Neutrophil (primary cell): ENCODE results near the gene TARBP1.
"Not testable (repeated sequence)": the region's sequence is repeated elsewhere in the genome, so short reads cannot be mapped to it uniquely, and the experiment has no call there.

Source experiments
- H3K27ac ChIP-seq: fragments of 200-600 bp; sonication (generic); 2 replicates; pipeline ENCODE4 v1.5.1; 2016; ENCODE audit warnings: mild to moderate bottlenecking, moderate library complexity
- H3K27me3 ChIP-seq: fragments of 200-600 bp; sonication (generic); 2 replicates; pipeline ENCODE4 v1.6.0; 2016; ENCODE audit warnings: mild to moderate bottlenecking
- H3K36me3 ChIP-seq: fragments of 200-600 bp; sonication (generic); 2 replicates; pipeline ENCODE4 v1.5.1; 2017
- H3K4me1 ChIP-seq, 2 experiments: fragments of 200-600 bp in 1 of 2; sonication (generic) in 1 of 2; 1 replicate in 1 of 2; 2 replicates in 1 of 2; pipeline versions ENCODE4 v1.5.1 to v1.6.1; 2013 to 2016; ENCODE audit warnings: low read depth in 1 of 2, low read length in 1 of 2, mild to moderate bottlenecking in 1 of 2, moderate library complexity in 1 of 2; ENCODE audit not compliant: control insufficient read depth in 1 of 2, insufficient read depth in 1 of 2
- H3K4me3 ChIP-seq, 2 experiments: fragments of 200-600 bp in 1 of 2; sonication (generic) in 1 of 2; 1 replicate in 1 of 2; 2 replicates in 1 of 2; pipeline ENCODE4 v1.5.1; 2013 to 2016; ENCODE audit warnings: low read depth in 1 of 2, low read length in 1 of 2, mild to moderate bottlenecking in 1 of 2, moderate library complexity in 1 of 2
- H3K9me3 ChIP-seq: fragments of 200-600 bp; sonication (generic); 2 replicates; pipeline ENCODE4 v1.5.1; 2016
- CTCF ChIP-seq: fragments of 200-600 bp; sonication (generic); IDR thresholded peaks from 2 replicates; pipeline ENCODE4 v1.5.1; 2016; ENCODE audit warnings: antibody characterized with exemption

Gene TARBP1

GRCh38 chr1:234521836-234522235 is 42.9 kb upstream of the TARBP1 start:
- H3K4me1 ChIP-seq = peaks cover 77% of the 10 kb centered on the region in 2 experiments
- H3K27me3 ChIP-seq = no peaks in the 10 kb centered on the region
- TF ChIP-seq CTCF = no peak
- no peaks in the 10 kb centered on the region for H3K36me3 ChIP-seq
- H3K9me3 ChIP-seq = no peaks in the 10 kb centered on the region
- no peak overlapping the region for H3K4me3 ChIP-seq
- H3K27ac ChIP-seq = peak overlapping the region; percentile 89

DNA sequence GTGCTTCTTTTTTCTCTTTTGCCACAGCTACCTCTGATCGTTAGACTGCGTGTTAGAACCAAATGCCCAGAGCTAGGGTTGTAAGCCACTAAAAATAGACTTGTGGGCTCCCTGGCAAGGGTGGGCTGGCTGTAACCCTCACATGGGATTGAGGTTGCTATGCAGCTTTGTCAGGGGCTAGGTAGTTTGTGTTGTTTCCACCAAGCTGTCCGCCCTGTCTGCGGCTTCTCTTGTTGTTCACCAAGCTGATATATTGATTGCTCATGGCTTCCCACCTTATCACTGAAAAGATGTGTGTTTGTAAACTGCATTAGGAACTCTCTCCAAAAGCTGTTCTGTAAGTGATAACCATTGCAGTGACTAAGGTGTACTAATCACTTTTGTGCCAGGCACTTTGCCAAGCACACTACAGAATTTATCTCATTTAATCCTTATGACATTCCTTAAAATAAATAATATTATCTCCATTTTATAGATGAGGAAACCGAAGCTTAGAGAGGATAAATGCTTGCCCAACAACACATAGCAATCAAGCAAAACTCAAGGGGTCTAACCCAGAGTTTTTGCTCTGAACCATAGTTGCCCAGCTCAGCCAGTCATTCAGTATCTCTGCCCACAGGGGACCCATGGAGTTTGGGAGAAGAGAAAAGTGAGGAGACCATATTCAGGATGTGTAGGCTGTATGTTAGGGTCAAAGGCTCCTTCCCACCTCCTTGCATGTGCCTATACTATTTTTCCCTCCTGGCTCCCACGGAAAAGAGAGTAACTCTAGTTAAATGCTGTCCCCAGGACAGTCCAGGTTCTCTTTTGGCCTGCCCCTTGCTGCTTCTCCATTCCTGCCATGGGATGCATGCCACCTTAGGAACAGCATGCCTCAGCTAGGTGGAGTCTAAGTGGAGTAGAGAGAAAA is 42.2 kb upstream of the TARBP1 start:
- no peak for TF ChIP-seq CTCF
- peak overlapping the region; percentile 89 for H3K27ac ChIP-seq
- H3K9me3 ChIP-seq = no peaks in the 10 kb centered on the region
- H3K4me1 ChIP-seq = peaks cover 70% of the 10 kb centered on the region in 2 experiments
- H3K27me3 ChIP-seq = no peaks in the 10 kb centered on the region
- H3K4me3 ChIP-seq = no peak overlapping the region
- H3K36me3 ChIP-seq = no peaks in the 10 kb centered on the region

GRCh38 chr1:234519506-234519905 is 40.5 kb upstream of the TARBP1 start:
- Histone ChIP-seq H3K27me3 (no peaks in the 10 kb centered on the region), H3K9me3 (no peaks in the 10 kb centered on the region), H3K27ac (no peak overlapping the region), H3K36me3 (no peaks in the 10 kb centered on the region), H3K4me1 (peaks cover 54% of the 10 kb centered on the region in 2 experiments), H3K4me3 (no peak overlapping the region)
- TF ChIP-seq CTCF = no peak

DNA sequence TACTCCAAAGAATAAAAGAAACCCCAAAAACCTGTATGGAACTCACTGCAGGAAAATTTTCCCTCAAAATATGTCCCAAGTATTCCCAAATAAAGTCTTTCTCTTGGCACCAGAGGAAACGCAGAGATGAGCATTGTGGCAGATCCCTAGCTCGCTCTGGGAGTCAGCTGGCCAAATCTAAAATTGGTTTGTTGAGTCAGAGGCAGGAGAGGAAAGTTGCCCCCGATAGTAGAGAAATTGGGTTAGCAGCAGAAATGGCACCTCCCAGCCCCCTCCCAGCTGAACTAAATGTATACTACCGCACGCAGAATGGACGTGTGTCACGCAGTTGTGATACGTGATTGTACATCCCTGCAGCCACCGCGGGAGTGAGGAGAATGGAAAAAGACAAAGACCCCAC is 39.9 kb upstream of the TARBP1 start:
- H3K27me3 ChIP-seq = no peaks in the 10 kb centered on the region
- H3K27ac ChIP-seq = no peak overlapping the region
- no peak overlapping the region for H3K4me3 ChIP-seq
- peaks cover 47 to 48% of the 10 kb centered on the region in 2 experiments for H3K4me1 ChIP-seq
- H3K9me3 ChIP-seq = no peaks in the 10 kb centered on the region
- H3K36me3 ChIP-seq = no peaks in the 10 kb centered on the region
- TF ChIP-seq CTCF = no peak

- H3K4me3 ChIP-seq, H3K27ac ChIP-seq, H3K9me3 ChIP-seq, H3K27me3 ChIP-seq, H3K36me3 ChIP-seq: not testable (repeated sequence)
- H3K4me1 ChIP-seq = peaks cover 40% of the 10 kb centered on the region in 2 experiments
Observed at GRCh38 chr1:234518086-234518485, 39.1 kb upstream of the TARBP1 start.

GRCh38 chr1:234517110-234517802 is 38.3 kb upstream of the TARBP1 start:
- Histone ChIP-seq H3K27ac (peak overlapping the region; percentile 14), H3K27me3 (no peaks in the 10 kb centered on the region), H3K36me3 (no peaks in the 10 kb centered on the region), H3K9me3 (no peaks in the 10 kb centered on the region), H3K4me3 (no peak overlapping the region), H3K4me1 (peaks cover 40% of the 10 kb centered on the region in 2 experiments)
- no peak for TF ChIP-seq CTCF
